Measurements from ENCODE around the gene POLR3H.

The POLR3H gene

GRCh38 chr22:41537203-41537602, 7.1 kb downstream of the POLR3H start:
- DNase-seq (ENCODE audit: low spot score), result no peak

DNA sequence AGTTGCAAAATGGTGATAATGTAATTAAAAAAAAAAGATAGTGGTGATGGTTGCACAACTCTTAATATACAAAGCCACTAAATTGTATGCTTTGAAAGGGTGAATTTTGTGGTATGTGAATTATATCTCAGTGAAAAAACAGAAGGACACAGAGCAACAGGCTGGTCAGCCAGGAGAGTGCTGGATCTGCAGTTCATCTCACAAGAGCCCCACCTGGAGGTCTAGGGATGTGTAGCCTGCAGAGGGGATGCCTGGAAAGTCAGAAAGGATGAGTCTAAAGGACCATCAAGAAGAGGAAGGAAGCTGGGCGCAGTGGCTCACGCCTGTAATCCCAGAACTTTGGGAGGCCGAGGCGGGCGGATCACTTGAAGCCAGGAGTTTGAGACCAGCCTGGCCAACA, 9.0 kb downstream of the POLR3H start:
- no peak for DNase-seq (ENCODE audit: low spot score)

GRCh38 chr22:41534219-41534618, 10.1 kb downstream of the POLR3H start:
- no peak for DNase-seq (ENCODE audit: low spot score)

DNA sequence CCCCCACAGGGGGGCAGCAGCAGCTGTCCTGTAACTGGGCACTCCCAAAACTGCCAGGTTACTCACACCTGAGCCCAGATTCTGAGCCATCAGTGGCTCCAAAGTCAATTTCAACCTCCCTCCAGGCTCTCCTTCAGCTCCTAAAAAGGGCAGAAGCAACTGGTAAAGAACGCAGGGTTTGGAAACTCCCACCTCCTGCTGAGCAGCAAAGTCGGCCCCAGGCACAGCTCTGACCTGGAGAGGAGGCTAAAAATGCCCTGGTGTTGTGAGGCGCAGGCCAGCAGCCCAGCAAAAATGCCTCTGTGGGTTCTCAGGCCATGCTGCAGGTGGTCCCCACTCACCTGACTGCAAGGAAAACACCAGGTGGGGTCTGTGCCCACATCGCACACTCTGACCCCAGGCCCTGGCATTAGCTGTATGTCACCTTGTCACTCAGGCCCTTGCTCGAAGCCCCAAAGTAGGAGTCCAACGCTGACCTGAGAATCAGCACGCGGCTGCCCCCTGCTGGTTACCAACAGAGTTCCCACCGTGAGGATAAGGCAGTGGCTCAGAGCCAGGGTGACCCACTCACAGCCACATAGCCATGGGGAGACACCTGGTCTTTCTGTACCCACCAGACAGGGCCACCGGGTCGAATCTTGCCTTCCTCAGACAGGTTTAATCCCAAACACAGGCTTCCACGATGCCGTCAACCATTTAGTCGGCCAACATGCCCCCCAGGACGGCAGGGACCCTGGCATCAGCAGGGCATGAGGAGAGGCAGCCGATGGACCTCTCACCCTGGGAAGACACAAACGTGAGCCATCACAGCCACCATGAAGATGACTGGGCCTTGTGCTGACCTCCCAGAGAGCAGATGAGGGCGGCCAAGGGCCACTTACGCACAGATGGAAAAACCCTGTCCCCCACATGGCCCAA, 11.1 kb downstream of the POLR3H start:
- DNase-seq (ENCODE audit: low spot score), result peak; percentile 60

DNA sequence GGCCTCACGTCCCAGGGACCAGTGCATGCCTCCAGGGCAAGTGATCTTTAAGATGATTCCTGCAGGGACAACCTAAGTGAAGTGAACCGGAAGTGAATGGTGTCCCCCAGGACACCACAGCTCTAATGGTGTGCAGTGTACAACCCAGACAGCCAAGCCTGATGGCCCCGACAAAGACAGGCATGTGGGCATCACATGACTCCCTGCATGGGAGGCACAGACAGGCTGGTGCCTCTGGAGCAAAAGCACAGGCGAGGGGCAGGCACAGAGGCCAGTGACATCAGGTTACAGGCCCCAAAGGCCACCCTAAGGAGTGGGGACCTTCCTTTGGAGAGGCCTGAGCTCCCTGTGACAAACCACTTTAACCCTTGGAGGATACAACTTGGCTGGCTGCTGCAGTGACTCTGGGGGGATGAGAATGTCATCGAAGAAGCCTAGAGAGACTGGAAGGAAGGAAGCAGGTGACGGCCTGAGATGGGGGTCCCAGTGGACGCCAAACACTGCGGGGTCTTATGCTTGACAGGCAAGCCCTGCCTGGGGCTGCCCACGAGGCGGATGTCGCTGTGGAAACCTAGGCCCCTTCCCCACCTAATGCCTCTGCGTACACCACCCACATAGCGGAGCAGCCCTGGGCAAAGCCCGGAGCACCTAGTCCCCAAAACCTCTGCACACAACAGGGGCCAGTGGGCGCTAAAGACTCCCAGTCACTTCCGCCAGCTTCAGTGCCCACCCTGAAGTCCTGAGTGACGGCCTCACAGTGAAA, 12.4 kb downstream of the POLR3H start:
- no peak for DNase-seq (ENCODE audit: low spot score)

- no peak for DNase-seq (ENCODE audit: low spot score)
Measured at GRCh38 chr22:41530890-41531714, 13.2 kb downstream of the POLR3H start.

GRCh38 chr22:41528938-41529561, 15.2 kb downstream of the POLR3H start:
- no peak for DNase-seq (ENCODE audit: low spot score)

DNA sequence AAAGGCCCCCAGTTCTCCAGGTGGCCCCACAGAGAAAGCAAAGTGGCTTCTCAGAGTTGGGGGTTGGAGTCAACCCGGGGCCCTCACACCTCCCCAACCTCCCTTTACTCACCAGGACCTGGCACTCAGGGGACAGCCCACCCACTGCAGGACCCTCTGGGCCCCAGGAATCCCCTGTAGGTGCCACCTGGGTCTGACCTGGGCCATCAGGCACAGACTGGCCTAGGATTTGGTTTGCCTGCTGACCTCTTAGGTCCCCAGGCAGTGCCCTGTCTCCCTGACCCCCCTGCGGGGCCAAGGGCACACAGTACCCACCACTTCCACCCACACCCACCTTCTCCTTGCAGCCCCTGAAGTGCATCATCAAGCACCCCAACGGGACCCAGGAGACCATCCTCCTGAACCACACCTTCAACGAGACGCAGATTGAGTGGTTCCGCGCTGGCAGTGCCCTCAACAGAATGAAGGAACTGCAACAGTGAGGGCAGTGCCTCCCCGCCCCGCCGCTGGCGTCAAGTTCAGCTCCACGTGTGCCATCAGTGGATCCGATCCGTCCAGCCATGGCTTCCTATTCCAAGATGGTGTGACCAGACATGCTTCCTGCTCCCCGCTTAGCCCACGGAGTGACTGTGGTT, 16.0 kb downstream of the POLR3H start:
- DNase-seq (ENCODE audit: low spot score), result no peak

DNA sequence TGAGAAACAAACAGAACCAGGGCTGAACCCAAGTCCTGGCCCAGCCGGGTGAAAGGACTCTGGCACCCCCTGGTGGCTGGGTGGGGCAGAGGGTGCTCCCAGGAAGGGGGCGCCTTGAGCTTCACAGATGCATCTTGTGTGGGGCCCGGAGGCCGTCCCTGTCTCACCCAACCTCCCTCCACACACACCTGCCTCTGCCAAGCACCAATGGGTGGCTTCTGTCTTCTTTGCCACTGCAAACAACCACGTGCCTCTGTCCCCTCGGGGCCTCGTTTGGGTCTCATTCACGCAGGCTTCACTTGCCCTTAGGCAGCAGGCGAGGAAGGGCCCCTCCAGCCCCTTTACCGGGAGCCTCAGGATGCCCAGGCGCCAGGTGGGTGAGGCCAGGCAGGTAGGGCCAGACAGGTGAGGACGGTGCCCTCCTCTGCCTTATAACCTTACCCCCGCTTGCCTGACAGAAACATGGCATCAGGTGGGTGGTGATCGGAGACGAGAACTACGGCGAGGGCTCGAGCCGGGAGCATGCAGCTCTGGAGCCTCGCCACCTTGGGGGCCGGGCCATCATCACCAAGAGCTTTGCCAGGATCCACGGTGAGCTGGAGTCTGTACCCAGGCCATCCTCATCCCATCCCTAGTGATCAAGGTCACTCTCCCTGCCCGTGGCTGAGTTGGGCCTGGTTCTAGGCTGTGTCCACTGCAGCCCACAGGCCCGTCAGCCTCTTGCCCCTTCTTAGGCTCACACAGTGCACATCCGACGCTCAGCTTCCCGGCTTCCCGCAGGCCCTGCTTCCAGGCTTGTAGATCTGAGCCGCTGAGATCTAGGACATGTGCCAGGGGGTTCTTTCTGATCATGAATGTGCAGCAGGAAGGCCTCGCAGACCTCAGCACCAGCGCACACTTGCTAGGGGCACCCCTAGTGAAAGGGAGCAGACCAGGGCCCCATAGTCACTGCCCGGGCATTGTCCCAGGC, 17.2 kb downstream of the POLR3H start:
- no peak for DNase-seq (ENCODE audit: low spot score)

DNA sequence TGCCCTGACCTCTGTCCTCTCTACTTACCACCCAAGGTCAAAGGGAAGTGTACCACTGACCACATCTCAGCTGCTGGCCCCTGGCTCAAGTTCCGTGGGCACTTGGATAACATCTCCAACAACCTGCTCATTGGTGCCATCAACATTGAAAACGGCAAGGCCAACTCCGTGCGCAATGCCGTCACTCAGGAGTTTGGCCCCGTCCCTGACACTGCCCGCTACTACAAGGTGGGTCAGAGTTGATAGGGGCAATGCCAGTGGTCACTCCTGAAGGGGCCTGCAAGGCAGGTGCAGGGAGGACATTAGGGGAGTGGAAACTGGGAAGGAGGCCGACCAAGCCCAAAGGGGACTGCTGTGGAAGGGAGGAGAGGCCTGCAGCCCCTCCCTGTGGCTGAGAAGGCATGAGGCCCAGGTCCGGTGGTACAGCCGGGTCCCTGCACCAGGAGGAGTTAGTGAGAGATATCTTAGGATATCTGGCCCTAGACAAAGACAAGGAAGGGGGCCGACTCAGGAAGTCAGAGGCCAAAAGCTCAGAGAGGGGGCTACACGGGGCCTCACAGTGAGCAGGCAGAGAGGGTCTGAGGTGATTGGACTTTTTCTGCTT, 17.9 kb downstream of the POLR3H start:
- no peak for DNase-seq (ENCODE audit: low spot score)

- no peak for DNase-seq (ENCODE audit: low spot score)
Measured at GRCh38 chr22:41525450-41526225, 18.6 kb downstream of the POLR3H start.

GRCh38 chr22:41524809-41525449, 19.3 kb downstream of the POLR3H start:
- DNase-seq (ENCODE audit: low spot score), result no peak

DNA sequence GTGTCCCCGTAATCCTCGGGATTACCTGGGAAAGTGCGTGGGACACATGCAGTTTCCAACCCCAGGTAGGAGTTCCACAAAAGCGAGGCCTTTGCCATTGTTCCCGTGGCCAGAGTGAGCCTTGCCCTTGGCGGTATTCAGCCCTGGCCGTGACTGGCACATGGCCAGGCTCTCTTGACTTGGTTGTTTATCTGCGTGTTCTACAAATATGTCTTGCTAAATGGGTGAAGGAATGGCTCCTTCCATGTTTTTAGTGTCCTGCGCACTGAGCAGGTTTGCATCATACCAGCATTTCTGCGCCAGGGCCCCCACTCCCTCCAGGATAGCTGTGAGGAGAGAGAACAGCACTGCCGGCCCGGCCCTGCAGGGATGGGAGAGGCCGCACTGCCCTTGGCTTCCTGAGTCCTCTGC, 20.0 kb downstream of the POLR3H start:
- DNase-seq (ENCODE audit: low spot score), result no peak

DNA sequence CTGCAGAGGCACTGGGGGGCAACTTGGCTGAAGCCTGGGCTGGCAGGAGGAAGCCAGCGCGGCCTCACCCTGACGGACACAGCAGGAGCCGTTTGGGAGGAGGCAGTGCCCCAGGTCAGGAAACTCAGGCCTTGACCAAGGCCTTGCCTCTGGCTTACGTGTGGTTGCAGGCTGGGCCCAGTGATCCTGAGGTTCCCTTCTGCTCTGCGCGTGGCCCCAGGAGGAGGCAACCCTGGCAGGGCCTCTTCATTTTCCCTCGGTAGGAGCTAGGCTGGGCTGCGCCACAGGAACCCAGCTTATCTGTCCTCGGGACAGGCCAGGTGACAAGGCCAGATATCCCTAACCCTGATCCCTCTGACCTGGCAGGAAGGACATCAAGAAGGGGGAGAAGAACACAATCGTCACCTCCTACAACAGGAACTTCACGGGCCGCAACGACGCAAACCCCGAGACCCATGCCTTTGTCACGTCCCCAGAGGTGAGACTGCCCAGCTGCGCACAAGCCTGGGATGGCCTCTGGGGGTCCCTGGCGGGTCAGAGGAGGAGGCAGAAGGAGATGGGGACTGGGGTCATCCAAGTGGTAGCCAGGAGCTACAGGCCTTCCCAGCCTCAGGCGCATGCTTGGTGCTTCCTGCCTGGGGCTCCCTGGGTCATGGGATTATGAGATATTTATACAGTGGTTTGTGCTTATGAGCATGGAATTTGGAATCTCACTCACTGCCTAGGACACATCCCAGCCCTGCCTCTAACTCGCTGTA, 20.6 kb downstream of the POLR3H start:
- DNase-seq (ENCODE audit: low spot score), result no peak

GRCh38 chr22:41522813-41523212, 21.5 kb downstream of the POLR3H start:
- no peak for DNase-seq (ENCODE audit: low spot score)

- no peak for DNase-seq (ENCODE audit: low spot score)
Measured at GRCh38 chr22:41521126-41521525, 23.1 kb downstream of the POLR3H start.

- DNase-seq (ENCODE audit: low spot score), result no peak
Measured at GRCh38 chr22:41518048-41518347, 26.3 kb downstream of the POLR3H start.

All from SK-N-DZ (cell line).